Subcutaneous abdominal adipose tissue (tissue), 5 donors: Measurements from ENCODE around the gene IVNS1ABP.
A peak's percentile ranks its signal among the peaks of the same experiment; 100 is the strongest.
"Not testable (repeated sequence)": the region's sequence is repeated elsewhere in the genome, so short reads cannot be mapped to it uniquely, and the experiment has no call there.

ENCODE experiments used
- H3K27ac ChIP-seq: one replicate; pipeline ENCODE4 v1.7.0; 2013; ENCODE audit warnings: low read depth, mild to moderate bottlenecking, inconsistent platforms, low read length, moderate library complexity
- H3K27me3 ChIP-seq, 5 donors: one replicate each; pipeline ENCODE4 v1.7.0; 2013; ENCODE audit warnings: low read length in 5 of 5, inconsistent platforms in 1 of 5; ENCODE audit not compliant: control insufficient read depth in 5 of 5, insufficient read depth in 4 of 5
- H3K36me3 ChIP-seq, 5 donors: one replicate each; pipeline ENCODE4 v1.7.0; 2013; ENCODE audit warnings: low read length in 5 of 5; ENCODE audit not compliant: control insufficient read depth in 5 of 5, insufficient read depth in 5 of 5
- H3K4me1 ChIP-seq, 5 donors: one replicate each; pipeline ENCODE4 v1.7.0; 2013; ENCODE audit warnings: low read length in 5 of 5, mild to moderate bottlenecking in 3 of 5, moderate library complexity in 1 of 5; ENCODE audit not compliant: control insufficient read depth in 5 of 5, insufficient read depth in 5 of 5
- H3K4me3 ChIP-seq, 5 donors: one replicate each; pipeline ENCODE4 v1.7.0; 2013; ENCODE audit warnings: low read length in 5 of 5, low read depth in 1 of 5
- H3K9ac ChIP-seq, 5 donors: one replicate each; pipeline ENCODE4 v1.7.0; 2013; ENCODE audit warnings: low read length in 5 of 5, mild to moderate bottlenecking in 4 of 5, moderate library complexity in 3 of 5
- H3K9me3 ChIP-seq, 5 donors: one replicate each; pipeline ENCODE4 v1.7.0; 2013; ENCODE audit warnings: low read length in 5 of 5; ENCODE audit not compliant: control insufficient read depth in 5 of 5
- donor health status: healthy.
- donor health status: healthy.
- donor health status: healthy.
- donor health status: healthy.
- donor health status: healthy.

The IVNS1ABP gene

GRCh38 chr1:185337246-185337645 lies 20.2 kb upstream of the IVNS1ABP start:
- Histone ChIP-seq H3K9me3 (no peaks in the 10 kb centered on the region), H3K9ac (no peak overlapping the region), H3K27me3 (no peaks in the 10 kb centered on the region), H3K27ac (no peak overlapping the region), H3K4me3 (no peak overlapping the region), H3K4me1 (peaks cover 0 to 13% (median 0%) of the 10 kb centered on the region in 5 donors), H3K36me3 (no peaks in the 10 kb centered on the region)

GRCh38 chr1:185334182-185334581 lies 17.1 kb upstream of the IVNS1ABP start:
- Histone ChIP-seq H3K9me3 (no peaks in the 10 kb centered on the region), H3K9ac (no peak overlapping the region), H3K27ac (no peak overlapping the region), H3K4me3 (no peak overlapping the region), H3K27me3 (no peaks in the 10 kb centered on the region), H3K4me1 (peaks cover 0 to 7% (median 0%) of the 10 kb centered on the region in 5 donors), H3K36me3 (no peaks in the 10 kb centered on the region)

GRCh38 chr1:185328255-185328654 lies 11.2 kb upstream of the IVNS1ABP start:
- H3K4me3 ChIP-seq, result no peak overlapping the region
- H3K36me3 ChIP-seq, result no peaks in the 10 kb centered on the region
- H3K27me3 ChIP-seq, result no peaks in the 10 kb centered on the region
- H3K9ac ChIP-seq, result no peak overlapping the region
- no peaks in the 10 kb centered on the region for H3K9me3 ChIP-seq
- no peak overlapping the region for H3K27ac ChIP-seq
- no peaks in the 10 kb centered on the region for H3K4me1 ChIP-seq

- no peak overlapping the region for H3K27ac ChIP-seq
- H3K4me1 ChIP-seq, result no peaks in the 10 kb centered on the region
- H3K27me3 ChIP-seq, result no peaks in the 10 kb centered on the region
- no peaks in the 10 kb centered on the region for H3K36me3 ChIP-seq
- H3K9ac ChIP-seq, result no peak overlapping the region
- H3K9me3 ChIP-seq, result no peaks in the 10 kb centered on the region
- H3K4me3 ChIP-seq, result no peak overlapping the region
Observed at GRCh38 chr1:185325413-185325812, 8.4 kb upstream of the IVNS1ABP start.

GRCh38 chr1:185324118-185324517 lies 7.1 kb upstream of the IVNS1ABP start:
- H3K9me3 ChIP-seq, result no peaks in the 10 kb centered on the region
- H3K36me3 ChIP-seq, result no peaks in the 10 kb centered on the region
- H3K4me3 ChIP-seq, result no peak overlapping the region
- no peaks in the 10 kb centered on the region for H3K27me3 ChIP-seq
- no peak overlapping the region for H3K9ac ChIP-seq
- peaks cover 0 to under 1% (median 0%) of the 10 kb centered on the region in 5 donors for H3K4me1 ChIP-seq
- H3K27ac ChIP-seq, result no peak overlapping the region

- Histone ChIP-seq H3K9ac (no peak overlapping the region), H3K4me1 (peaks cover 0 to 12% (median 7%) of the 10 kb centered on the region in 5 donors), H3K27me3 (no peaks in the 10 kb centered on the region), H3K27ac (no peak overlapping the region), H3K9me3 (no peaks in the 10 kb centered on the region), H3K36me3 (no peaks in the 10 kb centered on the region), H3K4me3 (no peak overlapping the region)
Observed at GRCh38 chr1:185322636-185323035, 5.6 kb upstream of the IVNS1ABP start.

GRCh38 chr1:185321653-185322221 lies 4.7 kb upstream of the IVNS1ABP start:
- H3K27me3 ChIP-seq, H3K27ac ChIP-seq, H3K9ac ChIP-seq, H3K36me3 ChIP-seq, H3K9me3 ChIP-seq, H3K4me3 ChIP-seq: not testable (repeated sequence)
- H3K4me1 ChIP-seq, result peaks cover 0 to 13% (median 10%) of the 10 kb centered on the region in 5 donors

- H3K36me3 ChIP-seq, H3K9me3 ChIP-seq, H3K27ac ChIP-seq, H3K4me3 ChIP-seq, H3K27me3 ChIP-seq, H3K9ac ChIP-seq: not testable (repeated sequence)
- peaks cover 0 to 13% (median 10%) of the 10 kb centered on the region in 5 donors for H3K4me1 ChIP-seq
Observed at GRCh38 chr1:185321104-185321503, 4.1 kb upstream of the IVNS1ABP start.

- Histone ChIP-seq H3K9ac (no peak overlapping the region), H3K9me3 (no peaks in the 10 kb centered on the region), H3K4me1 (peaks cover 4 to 31% (median 25%) of the 10 kb centered on the region in 5 donors), H3K4me3 (no peak overlapping the region), H3K36me3 (no peaks in the 10 kb centered on the region), H3K27me3 (no peaks in the 10 kb centered on the region), H3K27ac (peak overlapping the region; percentile 8)
Observed at GRCh38 chr1:185319139-185319475, 2.1 kb upstream of the IVNS1ABP start.

GRCh38 chr1:185318431-185319138 lies 1.5 kb upstream of the IVNS1ABP start:
- Histone ChIP-seq H3K9ac (peak overlapping the region in 2 of 5 donors; percentile 90 to 92), H3K27me3 (no peaks in the 10 kb centered on the region), H3K4me1 (peaks cover 4 to 34% (median 28%) of the 10 kb centered on the region in 5 donors), H3K27ac (peak overlapping the region; percentile 91), H3K36me3 (no peaks in the 10 kb centered on the region), H3K4me3 (peak overlapping the region in 1 of 5 donors; percentile 97), H3K9me3 (no peaks in the 10 kb centered on the region)
